Hepatocyte (in vitro differentiated cells): ENCODE results near the gene CSNK1G3. TPM values are rescaled to one million over a fixed set of nuclear protein-coding genes. Genes with fewer than 3 reads are reported as not detected.

Experiments used
- DNase-seq: peaks from one replicate; pipeline ENCODE4 v3.0.0-alpha.2; 2016; ENCODE audit warnings: low spot score
- H2AFZ ChIP-seq: fragments of 200-600 bp; sonication (generic); 2 replicates; pipeline ENCODE4 v1.6.0; 2016; ENCODE audit warnings: antibody characterized with exemption, mild to moderate bottlenecking
- H3K27ac ChIP-seq: fragments of 200-600 bp; sonication (generic); 2 replicates; pipeline ENCODE4 v1.5.1; 2016; ENCODE audit warnings: mild to moderate bottlenecking
- H3K27me3 ChIP-seq: fragments of 200-600 bp; sonication (generic); 2 replicates; pipeline ENCODE4 v1.6.1; 2016
- H3K36me3 ChIP-seq: fragments of 200-600 bp; sonication (generic); replicated peaks from 2 replicates; pipeline ENCODE4 v1.5.1; 2016; ENCODE audit warnings: low read depth; ENCODE audit not compliant: insufficient read depth
- H3K4me1 ChIP-seq: fragments of 200-600 bp; sonication (generic); 2 replicates; pipeline ENCODE4 v1.5.1; 2016; ENCODE audit warnings: mild to moderate bottlenecking, moderate library complexity; ENCODE audit not compliant: insufficient read depth
- H3K4me2 ChIP-seq: fragments of 200-600 bp; sonication (generic); 2 replicates; pipeline ENCODE4 v1.6.0; 2016
- H3K4me3 ChIP-seq: fragments of 200-600 bp; sonication (generic); 2 replicates; pipeline ENCODE4 v1.5.1; 2016; ENCODE audit warnings: mild to moderate bottlenecking
- H3K79me2 ChIP-seq: fragments of 200-600 bp; sonication (generic); 2 replicates; pipeline ENCODE4 v1.6.0; 2017; ENCODE audit warnings: mild to moderate bottlenecking
- H3K9me2 ChIP-seq: fragments of 200-600 bp; sonication (generic); replicated peaks from 2 replicates; pipeline ENCODE4 v1.6.0; 2017; ENCODE audit warnings: mild to moderate bottlenecking; ENCODE audit not compliant: insufficient read depth
- H3K9me3 ChIP-seq: fragments of 200-600 bp; sonication (generic); 2 replicates; pipeline ENCODE4 v1.5.1; 2016; ENCODE audit warnings: low read depth, mild to moderate bottlenecking
- H4K20me1 ChIP-seq: fragments of 200-600 bp; sonication (generic); 2 replicates; pipeline ENCODE4 v1.6.0; 2016; ENCODE audit warnings: mild to moderate bottlenecking; ENCODE audit not compliant: insufficient read depth, poor library complexity, severe bottlenecking
- EZH2 ChIP-seq: fragments of 200-600 bp; sonication (generic); IDR thresholded peaks from 2 replicates; pipeline ENCODE4 v1.6.1; 2016; ENCODE audit warnings: antibody characterized with exemption, mild to moderate bottlenecking, borderline replicate concordance
- EZH2phosphoT487 ChIP-seq: fragments of 200-600 bp; sonication (generic); IDR thresholded peaks from one replicate; pipeline ENCODE4 v1.6.1; 2018; ENCODE audit warnings: antibody characterized with exemption, mild to moderate bottlenecking, low read depth, moderate library complexity; ENCODE audit not compliant: unreplicated experiment, severe bottlenecking
- WGBS: methylation state at CpG from one replicate; pipeline ENCODE4 v1.1.6; 2016; ENCODE audit warnings: low lambda C conversion rate; ENCODE audit errors: missing lambda C conversion rate; 5-methylcytosine and 5-hydroxymethylcytosine counted together
- polyA plus RNA-seq: library from polyadenylated mRNA; unstranded; fragments of >200 nt; fragmentation: Nextera tagmentation; extraction: Ambion mirVana; gene quantifications from 2 replicates; pipeline ENCODE4 v1.2.1, GENCODE V29; 2016
- total RNA-seq: library from RNA; depleted of rRNA; stranded (reverse); fragments of >200 nt; gene quantifications from 2 replicates; pipeline ENCODE4 v1.2.3, GENCODE V29; 2014
- TF ChIP-seq, protein P1 (sequence below): fragments of 200-600 bp; sonication (generic); IDR thresholded peaks from 2 replicates; pipeline ENCODE4 v1.5.1; 2016; ENCODE audit warnings: antibody characterized with exemption, mild to moderate bottlenecking; ENCODE audit not compliant: poor library complexity

Gene CSNK1G3
- total and polyA plus RNA-seq, 2 experiments from 2014 or later, result 20.8 to 59.3 TPM

DNA sequence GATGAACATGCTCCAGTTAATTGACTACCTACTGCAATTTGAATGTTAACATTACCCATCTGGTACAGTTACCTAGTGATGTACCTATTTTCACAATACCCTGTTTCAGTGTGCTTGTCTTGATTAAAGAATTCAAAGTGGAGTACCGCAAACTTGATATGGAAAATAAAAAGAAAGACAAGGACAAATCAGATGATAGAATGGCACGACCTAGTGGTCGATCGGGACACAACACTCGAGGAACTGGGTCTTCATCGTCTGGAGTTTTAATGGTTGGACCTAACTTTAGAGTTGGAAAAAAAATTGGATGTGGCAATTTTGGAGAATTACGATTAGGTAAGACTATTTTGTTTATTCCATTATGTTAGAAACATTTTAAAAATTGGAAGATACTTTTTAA is 33.5 kb downstream of the CSNK1G3 start:
- no peaks in the 10 kb centered on the region for H3K4me1 ChIP-seq
- no peaks in the 10 kb centered on the region for H3K27me3 ChIP-seq
- no peak for DNase-seq
- no peak overlapping the region for H3K4me2 ChIP-seq
- H3K36me3 ChIP-seq, result no peaks in the 10 kb centered on the region
- TF ChIP-seq, protein P1, sequence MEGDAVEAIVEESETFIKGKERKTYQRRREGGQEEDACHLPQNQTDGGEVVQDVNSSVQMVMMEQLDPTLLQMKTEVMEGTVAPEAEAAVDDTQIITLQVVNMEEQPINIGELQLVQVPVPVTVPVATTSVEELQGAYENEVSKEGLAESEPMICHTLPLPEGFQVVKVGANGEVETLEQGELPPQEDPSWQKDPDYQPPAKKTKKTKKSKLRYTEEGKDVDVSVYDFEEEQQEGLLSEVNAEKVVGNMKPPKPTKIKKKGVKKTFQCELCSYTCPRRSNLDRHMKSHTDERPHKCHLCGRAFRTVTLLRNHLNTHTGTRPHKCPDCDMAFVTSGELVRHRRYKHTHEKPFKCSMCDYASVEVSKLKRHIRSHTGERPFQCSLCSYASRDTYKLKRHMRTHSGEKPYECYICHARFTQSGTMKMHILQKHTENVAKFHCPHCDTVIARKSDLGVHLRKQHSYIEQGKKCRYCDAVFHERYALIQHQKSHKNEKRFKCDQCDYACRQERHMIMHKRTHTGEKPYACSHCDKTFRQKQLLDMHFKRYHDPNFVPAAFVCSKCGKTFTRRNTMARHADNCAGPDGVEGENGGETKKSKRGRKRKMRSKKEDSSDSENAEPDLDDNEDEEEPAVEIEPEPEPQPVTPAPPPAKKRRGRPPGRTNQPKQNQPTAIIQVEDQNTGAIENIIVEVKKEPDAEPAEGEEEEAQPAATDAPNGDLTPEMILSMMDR, result peak; percentile 20
- no peak for TF ChIP-seq EZH2phosphoT487
- H3K27ac ChIP-seq, result no peak overlapping the region
- H4K20me1 ChIP-seq, result no peaks in the 10 kb centered on the region
- H3K4me3 ChIP-seq, result no peak overlapping the region
- H3K9me2 ChIP-seq, result no peaks in the 10 kb centered on the region
- WGBS, result 82% methylated on average over 7 of the region's 7 CpGs
- no peaks in the 10 kb centered on the region for H3K9me3 ChIP-seq
- H3K79me2 ChIP-seq, result peaks cover 80% of the 10 kb centered on the region
- no peak overlapping the region for H2AFZ ChIP-seq

DNA sequence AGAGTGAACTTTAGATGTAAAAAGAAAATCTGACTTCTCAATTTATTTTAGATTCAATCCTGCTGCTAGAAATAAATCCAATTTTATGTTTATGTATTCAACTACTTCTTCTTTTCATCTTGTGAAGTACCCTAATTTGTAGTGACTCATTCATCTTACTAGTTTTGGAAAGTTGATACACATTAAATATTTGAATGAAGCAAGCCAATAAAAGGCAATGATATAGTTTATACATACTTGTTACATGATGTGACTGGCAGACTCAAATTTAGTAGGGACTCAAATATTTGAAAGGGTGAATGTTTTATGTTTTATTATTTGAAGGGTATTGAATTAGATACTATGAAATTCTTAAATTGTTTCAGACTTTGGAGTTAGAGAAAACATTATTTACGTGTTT is 34.7 kb downstream of the CSNK1G3 start:
- no peaks in the 10 kb centered on the region for H4K20me1 ChIP-seq

DNA sequence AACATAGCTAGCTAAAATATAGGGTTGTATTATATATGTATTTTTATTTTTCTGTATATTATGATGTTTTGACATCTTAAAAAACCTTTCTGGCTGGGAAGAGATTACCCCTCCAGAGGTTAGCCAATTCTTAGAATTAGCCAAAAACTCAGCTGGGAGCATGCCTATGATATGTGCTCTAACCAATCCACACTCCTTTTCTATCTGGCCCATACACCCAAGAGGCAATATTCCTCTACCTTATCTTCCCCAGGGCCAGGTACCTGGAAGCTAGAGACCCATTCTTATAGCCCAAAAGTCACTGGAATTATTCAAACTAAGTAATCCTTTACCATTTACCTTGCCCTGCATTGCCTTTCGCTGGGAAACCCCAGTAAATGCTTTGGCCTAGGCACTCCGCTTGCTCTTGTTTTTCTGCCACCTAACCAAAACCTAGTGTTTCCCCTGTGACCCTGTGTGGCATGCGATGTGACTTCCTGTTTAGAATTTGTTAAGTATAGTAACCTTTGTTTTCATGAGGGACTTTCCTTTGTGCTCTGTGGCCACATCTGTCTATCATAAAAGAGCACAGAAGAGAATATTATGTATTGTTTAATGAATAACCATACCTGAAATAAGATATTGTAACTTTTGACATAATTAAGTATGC is 37.4 kb downstream of the CSNK1G3 start:
- TF ChIP-seq, protein P1, result no peak
- TF ChIP-seq EZH2, result no peak
- TF ChIP-seq EZH2phosphoT487, result no peak
- H3K79me2 ChIP-seq, result peaks cover 46% of the 10 kb centered on the region
- no peak overlapping the region for H3K27ac ChIP-seq
- H3K4me1 ChIP-seq, result no peaks in the 10 kb centered on the region
- no peak overlapping the region for H3K4me2 ChIP-seq
- no peaks in the 10 kb centered on the region for H4K20me1 ChIP-seq
- WGBS, result 95% methylated on average over 3 of the region's 3 CpGs
- H2AFZ ChIP-seq, result no peak overlapping the region
- no peaks in the 10 kb centered on the region for H3K27me3 ChIP-seq
- H3K9me2 ChIP-seq, result no peaks in the 10 kb centered on the region
- H3K9me3 ChIP-seq, result no peaks in the 10 kb centered on the region
- no peaks in the 10 kb centered on the region for H3K36me3 ChIP-seq
- no peak for DNase-seq
- no peak overlapping the region for H3K4me3 ChIP-seq

More for the DNA sequence above, 34.7 kb downstream of the CSNK1G3 start:
- H3K9me3 ChIP-seq, result no peaks in the 10 kb centered on the region
- no peaks in the 10 kb centered on the region for H3K9me2 ChIP-seq
- no peak overlapping the region for H3K4me3 ChIP-seq
- H3K27me3 ChIP-seq, result no peaks in the 10 kb centered on the region
- no peak for DNase-seq
- H3K36me3 ChIP-seq, result no peaks in the 10 kb centered on the region
- no peaks in the 10 kb centered on the region for H3K4me1 ChIP-seq
- WGBS, result 92% methylated on average over 1 of the region's 1 CpG
- TF ChIP-seq EZH2phosphoT487 (no peak), EZH2 (no peak)
- TF ChIP-seq, protein P1, result no peak
- peaks cover 72% of the 10 kb centered on the region for H3K79me2 ChIP-seq
- H2AFZ ChIP-seq, result no peak overlapping the region
- no peak overlapping the region for H3K27ac ChIP-seq
- no peak overlapping the region for H3K4me2 ChIP-seq
